COLO668 (cell line): ENCODE results near the gene ARL15.

ENCODE experiments used
- DNase-seq: peaks from one replicate; lab custom pipeline; 2025; ENCODE audit not compliant: unreplicated experiment; lab: John Stamatoyannopoulos, UW

The ARL15 gene

GRCh38 chr5:54214722-54215121, 95.7 kb downstream of the ARL15 start:
- DNase-seq: no peak

- DNase-seq: no peak
Observed at GRCh38 chr5:54212331-54212730, 98.0 kb downstream of the ARL15 start.

- no peak for DNase-seq
Observed at GRCh38 chr5:54211912-54212311, 98.5 kb downstream of the ARL15 start.

- no peak for DNase-seq
Observed at GRCh38 chr5:54207566-54207965, 102.8 kb downstream of the ARL15 start.

- no peak for DNase-seq
Observed at GRCh38 chr5:54206580-54207229, 103.7 kb downstream of the ARL15 start.

GRCh38 chr5:54205918-54206317, 104.5 kb downstream of the ARL15 start:
- DNase-seq: no peak

GRCh38 chr5:54205453-54205852, 104.9 kb downstream of the ARL15 start:
- DNase-seq: no peak

- DNase-seq: no peak
Observed at GRCh38 chr5:54197018-54197417, 113.4 kb downstream of the ARL15 start.

- no peak for DNase-seq
Observed at GRCh38 chr5:54195701-54196100, 114.7 kb downstream of the ARL15 start.

- no peak for DNase-seq
Observed at GRCh38 chr5:54194318-54194717, 116.1 kb downstream of the ARL15 start.

- no peak for DNase-seq
Observed at GRCh38 chr5:54187694-54188093, 122.7 kb downstream of the ARL15 start.

- no peak for DNase-seq
Observed at GRCh38 chr5:54186912-54187445, 123.4 kb downstream of the ARL15 start.

- DNase-seq: no peak
Observed at GRCh38 chr5:54186108-54186507, 124.3 kb downstream of the ARL15 start.

- no peak for DNase-seq
Observed at GRCh38 chr5:54184806-54185205, 125.6 kb downstream of the ARL15 start.

- DNase-seq: no peak
Observed at GRCh38 chr5:54180630-54181031, 129.7 kb downstream of the ARL15 start.

- no peak for DNase-seq
Observed at GRCh38 chr5:54178991-54179390, 131.4 kb downstream of the ARL15 start.

GRCh38 chr5:54178207-54178606, 132.2 kb downstream of the ARL15 start:
- no peak for DNase-seq

GRCh38 chr5:54177058-54177457, 133.3 kb downstream of the ARL15 start:
- DNase-seq: no peak

GRCh38 chr5:54176066-54176830, 134.1 kb downstream of the ARL15 start:
- DNase-seq: no peak

- DNase-seq: no peak
Observed at GRCh38 chr5:54173251-54173650, 137.1 kb downstream of the ARL15 start.

GRCh38 chr5:54171645-54172384, 138.6 kb downstream of the ARL15 start:
- peak; percentile 47 for DNase-seq

GRCh38 chr5:54165687-54166086, 144.7 kb downstream of the ARL15 start:
- no peak for DNase-seq
